Measurements from ENCODE around the gene FSTL4. TPM values are rescaled to one million over a fixed set of nuclear protein-coding genes. Genes with fewer than 3 reads are reported as not detected.

Gene FSTL4
- total RNA-seq, 2 donors from 2014 or later = 4.4 to 5.5 TPM

- no peaks in the 10 kb centered on the region for H3K36me3 ChIP-seq (ENCODE audit: control insufficient read depth, insufficient read depth, low read length)
- H3K27me3 ChIP-seq (ENCODE audit: control insufficient read depth, insufficient read depth, low read length, poor library complexity, severe bottlenecking) = no peaks in the 10 kb centered on the region
- no peak overlapping the region for H3K27ac Mint-ChIP-seq
- WGBS, 2 experiments (ENCODE audit: insufficient coverage in 1 of 2, insufficient read length in 1 of 2) = 80 to 89% methylated on average over 1 to 4 of the region's 4 CpGs
- H3K36me3 Mint-ChIP-seq (ENCODE audit: low read depth) = no peaks in the 10 kb centered on the region
- H3K4me1 ChIP-seq (ENCODE audit: control insufficient read depth, insufficient read depth, low read length) = no peaks in the 10 kb centered on the region
- DNase-seq = no peak
- H3K27ac ChIP-seq (ENCODE audit: low read depth, low read length) = no peak overlapping the region
- no peaks in the 10 kb centered on the region for H3K9me3 ChIP-seq (ENCODE audit: control insufficient read depth, low read length)
- TF ChIP-seq CTCF (conservative IDR thresholded peaks at IDR 0.05) = no peak
- no peak overlapping the region for H3K4me3 ChIP-seq (ENCODE audit: low read length)
- peaks cover 14% of the 10 kb centered on the region for H3K4me1 Mint-ChIP-seq
- H3K27me3 Mint-ChIP-seq (ENCODE audit: insufficient read depth) = no peaks in the 10 kb centered on the region
- H3K9ac ChIP-seq (ENCODE audit: extremely low read depth, low read length, poor library complexity, severe bottlenecking) = no peak overlapping the region
- no peak overlapping the region for H3K4me3 Mint-ChIP-seq
- H3K9me3 Mint-ChIP-seq = peaks cover 7% of the 10 kb centered on the region
Measured at GRCh38 chr5:133149345-133149744, 463.0 kb downstream of the FSTL4 start.

GRCh38 chr5:133147815-133148567 is 464.4 kb downstream of the FSTL4 start:
- H3K9me3 Mint-ChIP-seq = peaks cover 13% of the 10 kb centered on the region
- no peak for TF ChIP-seq CTCF (conservative IDR thresholded peaks at IDR 0.05)
- H3K27ac Mint-ChIP-seq = no peak overlapping the region
- no peak overlapping the region for H3K4me3 Mint-ChIP-seq
- Histone ChIP-seq H3K27me3 (ENCODE audit: control insufficient read depth, insufficient read depth, low read length, poor library complexity, severe bottlenecking) (no peaks in the 10 kb centered on the region), H3K4me3 (ENCODE audit: low read length) (no peak overlapping the region), H3K27ac (ENCODE audit: low read depth, low read length) (no peak overlapping the region), H3K9ac (ENCODE audit: extremely low read depth, low read length, poor library complexity, severe bottlenecking) (no peak overlapping the region), H3K4me1 (ENCODE audit: control insufficient read depth, insufficient read depth, low read length) (no peaks in the 10 kb centered on the region), H3K36me3 (ENCODE audit: control insufficient read depth, insufficient read depth, low read length) (no peaks in the 10 kb centered on the region), H3K9me3 (ENCODE audit: control insufficient read depth, low read length) (peaks cover 10% of the 10 kb centered on the region)
- no peak for DNase-seq
- H3K27me3 Mint-ChIP-seq (ENCODE audit: insufficient read depth) = no peaks in the 10 kb centered on the region
- H3K4me1 Mint-ChIP-seq = peaks cover 14% of the 10 kb centered on the region
- no peaks in the 10 kb centered on the region for H3K36me3 Mint-ChIP-seq (ENCODE audit: low read depth)
- 29 to 93% methylated on average over 1 to 7 of the region's 7 CpGs for WGBS, 2 experiments (ENCODE audit: insufficient coverage in 1 of 2, insufficient read length in 1 of 2)

- H3K9me3 ChIP-seq (ENCODE audit: control insufficient read depth, low read length) = peaks cover 10% of the 10 kb centered on the region
- Mint-ChIP-seq H3K36me3 (ENCODE audit: low read depth) (no peaks in the 10 kb centered on the region), H3K27ac (no peak overlapping the region), H3K4me1 (peaks cover 14% of the 10 kb centered on the region), H3K4me3 (no peak overlapping the region), H3K27me3 (ENCODE audit: insufficient read depth) (no peaks in the 10 kb centered on the region), H3K9me3 (peaks cover 13% of the 10 kb centered on the region)
- H3K27me3 ChIP-seq (ENCODE audit: control insufficient read depth, insufficient read depth, low read length, poor library complexity, severe bottlenecking) = no peaks in the 10 kb centered on the region
- H3K9ac ChIP-seq (ENCODE audit: extremely low read depth, low read length, poor library complexity, severe bottlenecking) = no peak overlapping the region
- H3K4me1 ChIP-seq (ENCODE audit: control insufficient read depth, insufficient read depth, low read length) = no peaks in the 10 kb centered on the region
- no peak overlapping the region for H3K4me3 ChIP-seq (ENCODE audit: low read length)
- TF ChIP-seq CTCF (conservative IDR thresholded peaks at IDR 0.05) = no peak
- DNase-seq = no peak
- no peaks in the 10 kb centered on the region for H3K36me3 ChIP-seq (ENCODE audit: control insufficient read depth, insufficient read depth, low read length)
- H3K27ac ChIP-seq (ENCODE audit: low read depth, low read length) = no peak overlapping the region
- 90 to 100% methylated on average over 7 of the region's 7 CpGs for WGBS, 2 experiments (ENCODE audit: insufficient coverage in 1 of 2, insufficient read length in 1 of 2)
Measured at GRCh38 chr5:133147411-133147810, 464.9 kb downstream of the FSTL4 start.

Small RNA genes lying within 50 kb of the gene (microRNA-seq; reads per million reads assigned to microRNA genes)
- not detected for gene MIR1289-2 (ENCODE audit: borderline microRNAs expressed)
